ENCODE results near the gene DNAAF5. TPM values are rescaled to one million over a fixed set of nuclear protein-coding genes. Genes with fewer than 3 reads are reported as not detected.

Gene DNAAF5
- 8.3 TPM for total RNA-seq
- 9.2 TPM for polyA plus RNA-seq
- long read RNA-seq, donor 1, result 0 reads
- long read RNA-seq, donor 2, result 0 reads
- long read RNA-seq, donor 3, partial matches to known transcripts, result 0 of 2 reads
- long read RNA-seq, donor 3, other reads (novel, unspliced or antisense), result 0 of 2 reads
- long read RNA-seq, donor 4, partial matches to known transcripts, result 0 of 2 reads
- long read RNA-seq, donor 4, other reads (novel, unspliced or antisense), result 0 of 2 reads
- long read RNA-seq, donor 5, partial matches to known transcripts, result 0 of 4 reads
- long read RNA-seq, donor 5, other reads (novel, unspliced or antisense), result 0 of 4 reads
- long read RNA-seq, donor 6, partial matches to known transcripts, result 0 of 1 reads
- long read RNA-seq, donor 6, other reads (novel, unspliced or antisense), result 0 of 1 reads
- long read RNA-seq, donor 7, partial matches to known transcripts, result 0 of 4 reads
- long read RNA-seq, donor 7, other reads (novel, unspliced or antisense), result 0 of 4 reads
- long read RNA-seq, donor 8, partial matches to known transcripts, result 0 of 2 reads
- long read RNA-seq, donor 8, other reads (novel, unspliced or antisense), result 0 of 2 reads
- long read RNA-seq, donor 9, partial matches to known transcripts, result 0 of 1 reads
- long read RNA-seq, donor 9, other reads (novel, unspliced or antisense), result 0 of 1 reads
- long read RNA-seq, donor 10, partial matches to known transcripts, result 0 of 1 reads
- long read RNA-seq, donor 10, other reads (novel, unspliced or antisense), result 0 of 1 reads

- Histone ChIP-seq H3K27me3 (ENCODE audit: control insufficient read depth in 2 of 2, insufficient read depth in 1 of 2, low read length in 1 of 2) (no peaks in the 10 kb centered on the region), H3K4me3 (ENCODE audit: low read length in 2 of 2) (peak within 1 kb of the TSS; percentile 50 to 94), H3K36me3 (ENCODE audit: control insufficient read depth in 2 of 2, insufficient read depth in 2 of 2, low read length in 1 of 2) (peaks cover 18 to 22% of the 10 kb centered on the region in 2 donors), H3K9me3 (ENCODE audit: control insufficient read depth in 2 of 2, insufficient read depth in 1 of 2, low read length in 1 of 2) (peaks cover 3 to 34% of the 10 kb centered on the region in 2 donors), H3K27ac (ENCODE audit: low read depth in 1 of 2, low read length in 1 of 2) (peak within 1 kb of the TSS in 1 of 2 donors; percentile 64), H3K4me1 (ENCODE audit: control insufficient read depth in 2 of 2, insufficient read depth in 2 of 2, low read length in 2 of 2) (peaks cover 10 to 13% of the 10 kb centered on the region in 2 donors)
- 14% methylated on average over 56 of the region's 56 CpGs for WGBS
- peak; percentile 56 to 91 (median 74) for DNase-seq (ENCODE audit: low read depth in 6 of 9, low spot score in 9 of 9)
Measured at GRCh38 chr7:726084-726853, at the start of gene DNAAF5. Gene DNAAF5 (plus strand): TSS chr7:726699. CDS start chr7:726721, 22 bp downstream.

DNA sequence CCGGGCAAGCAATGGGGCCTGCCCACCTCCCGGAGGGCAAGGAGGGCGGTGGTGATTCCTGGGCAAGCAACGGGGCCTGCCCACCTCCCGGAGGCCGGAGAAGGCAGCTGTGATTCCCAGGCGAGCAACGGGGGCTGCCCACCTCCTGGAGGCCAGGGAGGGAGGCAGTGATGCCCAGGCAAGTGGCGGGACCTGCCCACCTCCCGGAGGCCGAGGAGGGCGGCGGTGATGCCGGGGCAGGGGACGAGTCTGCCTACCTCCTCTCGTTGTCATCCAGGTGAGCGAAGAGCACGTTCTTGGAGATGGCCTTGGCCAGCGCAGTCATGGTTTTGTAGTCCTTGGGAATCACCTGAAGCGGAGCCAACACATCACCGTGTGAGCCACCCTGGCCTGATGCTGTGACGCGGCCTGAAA, 49.5 kb upstream of the DNAAF5 start:
- whole genome bisulfite sequencing, result 93% methylated on average over 23 of the region's 23 CpGs
- Histone ChIP-seq H3K4me3 (ENCODE audit: low read length in 2 of 2) (no peak overlapping the region), H3K4me1 (ENCODE audit: control insufficient read depth in 2 of 2, insufficient read depth in 2 of 2, low read length in 2 of 2) (no peaks in the 10 kb centered on the region), H3K27me3 (ENCODE audit: control insufficient read depth in 2 of 2, insufficient read depth in 1 of 2, low read length in 1 of 2) (no peaks in the 10 kb centered on the region), H3K36me3 (ENCODE audit: control insufficient read depth in 2 of 2, insufficient read depth in 2 of 2, low read length in 1 of 2) (peaks cover 9 to 18% of the 10 kb centered on the region in 2 donors), H3K27ac (ENCODE audit: low read depth in 1 of 2, low read length in 1 of 2) (no peak overlapping the region), H3K9me3 (ENCODE audit: control insufficient read depth in 2 of 2, insufficient read depth in 1 of 2, low read length in 1 of 2) (peaks cover 4 to 13% of the 10 kb centered on the region in 2 donors)
- DNase-seq (ENCODE audit: low read depth in 6 of 9, low spot score in 9 of 9), result no peak

- 99% methylated on average over 25 of the region's 25 CpGs for WGBS
Measured at GRCh38 chr7:680411-681127, 45.9 kb upstream of the DNAAF5 start.

DNA sequence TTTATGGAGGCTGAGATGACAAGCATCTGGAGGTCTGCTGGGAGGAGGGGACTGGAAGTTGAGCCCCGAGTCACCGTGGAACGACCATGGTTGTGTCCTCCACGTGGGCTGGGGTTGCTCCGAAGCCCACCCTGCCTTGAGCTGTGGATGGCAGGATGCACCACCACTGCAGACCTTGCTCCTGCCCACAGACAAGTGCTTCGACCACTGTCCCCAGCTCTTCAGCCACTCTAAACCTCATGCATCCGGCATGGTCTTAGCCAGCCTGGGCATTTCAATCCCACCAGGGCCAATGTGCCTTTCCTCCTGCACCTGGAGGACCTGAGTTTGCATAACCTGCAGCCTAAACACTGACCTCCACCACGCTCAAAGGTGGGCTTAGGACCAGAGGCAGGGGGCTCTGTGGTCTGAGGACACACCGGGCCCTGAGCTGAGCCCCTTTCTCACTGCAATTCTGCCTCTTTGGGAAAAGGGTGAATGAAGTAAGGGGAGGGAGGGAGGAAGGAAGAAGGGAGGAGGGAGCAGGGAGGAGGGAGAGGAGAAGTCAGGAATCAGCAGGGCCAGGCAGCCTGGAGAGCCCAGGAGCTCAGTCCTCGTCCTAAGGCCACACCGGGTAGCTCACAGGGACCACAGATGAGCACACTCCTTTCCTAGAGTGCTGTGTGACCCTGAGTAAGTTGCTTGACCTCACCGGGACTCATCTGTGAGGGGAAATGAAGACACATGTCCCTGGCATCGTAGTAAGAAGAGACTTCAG, 44.8 kb upstream of the DNAAF5 start:
- H3K4me3 ChIP-seq (ENCODE audit: low read length in 2 of 2), result no peak overlapping the region
- H3K9me3 ChIP-seq (ENCODE audit: control insufficient read depth in 2 of 2, insufficient read depth in 1 of 2, low read length in 1 of 2), result peaks cover 7 to 34% of the 10 kb centered on the region in 2 donors
- H3K36me3 ChIP-seq (ENCODE audit: control insufficient read depth in 2 of 2, insufficient read depth in 2 of 2, low read length in 1 of 2), result peaks cover 8 to 11% of the 10 kb centered on the region in 2 donors
- no peaks in the 10 kb centered on the region for H3K4me1 ChIP-seq (ENCODE audit: control insufficient read depth in 2 of 2, insufficient read depth in 2 of 2, low read length in 2 of 2)
- H3K27ac ChIP-seq (ENCODE audit: low read depth in 1 of 2, low read length in 1 of 2), result no peak overlapping the region
- WGBS, result 96% methylated on average over 13 of the region's 13 CpGs
- H3K27me3 ChIP-seq (ENCODE audit: control insufficient read depth in 2 of 2, insufficient read depth in 1 of 2, low read length in 1 of 2), result no peaks in the 10 kb centered on the region
- DNase-seq (ENCODE audit: low read depth in 6 of 9, low spot score in 9 of 9), result no peak

More at GRCh38 chr7:680411-681127, 45.9 kb upstream of the DNAAF5 start:
- no peak for DNase-seq (ENCODE audit: low read depth in 6 of 9, low spot score in 9 of 9)
- Histone ChIP-seq H3K27ac (ENCODE audit: low read depth in 1 of 2, low read length in 1 of 2) (no peak overlapping the region), H3K27me3 (ENCODE audit: control insufficient read depth in 2 of 2, insufficient read depth in 1 of 2, low read length in 1 of 2) (no peaks in the 10 kb centered on the region), H3K36me3 (ENCODE audit: control insufficient read depth in 2 of 2, insufficient read depth in 2 of 2, low read length in 1 of 2) (peaks cover 11% of the 10 kb centered on the region in 2 donors), H3K9me3 (ENCODE audit: control insufficient read depth in 2 of 2, insufficient read depth in 1 of 2, low read length in 1 of 2) (peaks cover 7 to 30% of the 10 kb centered on the region in 2 donors), H3K4me1 (ENCODE audit: control insufficient read depth in 2 of 2, insufficient read depth in 2 of 2, low read length in 2 of 2) (no peaks in the 10 kb centered on the region), H3K4me3 (ENCODE audit: low read length in 2 of 2) (no peak overlapping the region)

DNA sequence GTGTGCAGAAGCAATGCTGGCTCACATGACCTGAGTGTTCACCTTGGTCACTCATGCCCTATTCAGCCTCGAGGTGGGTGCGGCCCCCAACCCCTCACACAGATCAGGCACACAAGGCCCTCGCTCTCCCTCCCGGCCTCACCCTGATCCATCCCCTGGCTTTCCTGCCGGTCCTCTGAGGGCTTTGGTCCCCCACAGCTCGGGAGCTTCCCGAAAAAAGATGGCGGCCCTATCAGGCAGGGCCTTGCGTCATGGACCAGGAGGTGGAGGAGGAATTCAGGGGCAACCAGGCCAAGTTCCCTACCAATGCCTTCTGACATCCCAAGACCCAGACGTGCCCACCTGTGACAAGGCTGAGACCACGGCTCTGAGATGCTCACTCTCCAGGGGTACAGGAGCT, 43.7 kb upstream of the DNAAF5 start:
- H3K36me3 ChIP-seq (ENCODE audit: control insufficient read depth in 2 of 2, insufficient read depth in 2 of 2, low read length in 1 of 2), result peaks cover 8% of the 10 kb centered on the region in 2 donors
- DNase-seq (ENCODE audit: low read depth in 6 of 9, low spot score in 9 of 9), result no peak
- no peak overlapping the region for H3K27ac ChIP-seq (ENCODE audit: low read depth in 1 of 2, low read length in 1 of 2)
- no peak overlapping the region for H3K4me3 ChIP-seq (ENCODE audit: low read length in 2 of 2)
- H3K27me3 ChIP-seq (ENCODE audit: control insufficient read depth in 2 of 2, insufficient read depth in 1 of 2, low read length in 1 of 2), result no peaks in the 10 kb centered on the region
- 97% methylated on average over 11 of the region's 11 CpGs for WGBS
- peaks cover 6 to 35% of the 10 kb centered on the region in 2 donors for H3K9me3 ChIP-seq (ENCODE audit: control insufficient read depth in 2 of 2, insufficient read depth in 1 of 2, low read length in 1 of 2)
- H3K4me1 ChIP-seq (ENCODE audit: control insufficient read depth in 2 of 2, insufficient read depth in 2 of 2, low read length in 2 of 2), result no peaks in the 10 kb centered on the region

DNA sequence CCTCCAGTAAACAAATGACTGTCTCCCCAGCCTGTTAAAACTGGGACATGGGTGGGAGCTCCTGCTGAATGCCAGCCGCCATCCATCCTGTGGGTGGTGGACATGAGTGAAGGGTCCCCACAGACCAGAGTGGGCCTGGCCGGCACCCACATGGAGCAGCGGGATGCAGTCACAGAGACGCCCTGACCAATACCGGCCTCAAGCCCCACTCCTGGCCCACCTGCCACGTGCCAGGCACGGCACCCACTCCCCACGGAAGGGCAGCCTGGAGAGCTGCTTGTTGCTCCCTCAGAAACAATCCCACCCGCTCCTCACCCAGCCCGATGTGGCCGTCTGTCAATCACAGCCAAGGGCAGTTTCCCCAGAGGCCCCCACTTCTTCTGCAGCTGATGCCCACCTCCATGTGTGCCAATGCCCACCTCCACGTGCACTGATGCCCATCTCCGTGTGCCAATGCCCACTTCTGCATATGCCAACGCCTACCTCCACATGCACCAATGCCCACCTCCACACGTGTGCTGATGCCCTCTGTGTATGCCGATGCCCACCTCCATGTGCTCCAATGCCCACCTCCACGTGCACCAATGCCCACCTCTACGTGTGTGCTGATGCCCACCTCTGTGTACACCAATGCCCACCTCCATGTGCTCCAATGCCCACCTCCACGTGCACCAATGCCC, 42.8 kb upstream of the DNAAF5 start:
- Histone ChIP-seq H3K27ac (ENCODE audit: low read depth in 1 of 2, low read length in 1 of 2) (no peak overlapping the region), H3K27me3 (ENCODE audit: control insufficient read depth in 2 of 2, insufficient read depth in 1 of 2, low read length in 1 of 2) (no peaks in the 10 kb centered on the region), H3K4me3 (ENCODE audit: low read length in 2 of 2) (no peak overlapping the region), H3K36me3 (ENCODE audit: control insufficient read depth in 2 of 2, insufficient read depth in 2 of 2, low read length in 1 of 2) (peaks cover 8% of the 10 kb centered on the region in 2 donors), H3K4me1 (ENCODE audit: control insufficient read depth in 2 of 2, insufficient read depth in 2 of 2, low read length in 2 of 2) (no peaks in the 10 kb centered on the region), H3K9me3 (ENCODE audit: control insufficient read depth in 2 of 2, insufficient read depth in 1 of 2, low read length in 1 of 2) (peaks cover 8 to 44% of the 10 kb centered on the region in 2 donors)
- no peak for DNase-seq (ENCODE audit: low read depth in 6 of 9, low spot score in 9 of 9)
- WGBS, result 97% methylated on average over 19 of the region's 19 CpGs

- Histone ChIP-seq H3K4me1 (ENCODE audit: control insufficient read depth in 2 of 2, insufficient read depth in 2 of 2, low read length in 2 of 2) (no peaks in the 10 kb centered on the region), H3K4me3 (ENCODE audit: low read length in 2 of 2) (no peak overlapping the region), H3K9me3 (ENCODE audit: control insufficient read depth in 2 of 2, insufficient read depth in 1 of 2, low read length in 1 of 2) (peaks cover 8 to 49% of the 10 kb centered on the region in 2 donors), H3K36me3 (ENCODE audit: control insufficient read depth in 2 of 2, insufficient read depth in 2 of 2, low read length in 1 of 2) (peaks cover 5 to 8% of the 10 kb centered on the region in 2 donors), H3K27me3 (ENCODE audit: control insufficient read depth in 2 of 2, insufficient read depth in 1 of 2, low read length in 1 of 2) (no peaks in the 10 kb centered on the region), H3K27ac (ENCODE audit: low read depth in 1 of 2, low read length in 1 of 2) (no peak overlapping the region)
- no peak for DNase-seq (ENCODE audit: low read depth in 6 of 9, low spot score in 9 of 9)
- WGBS, result 97% methylated on average over 9 of the region's 9 CpGs
Measured at GRCh38 chr7:684416-684815, 42.1 kb upstream of the DNAAF5 start.
